IPS DF 6.9 (cell line): Measurements from ENCODE around the gene ATF3.

Experiments used
- DNase-seq: peaks from one replicate; pipeline ENCODE4 v3.0.0-alpha.2; 2013; ENCODE audit warnings: low read depth, low spot score
- H3K27ac ChIP-seq: one replicate; pipeline ENCODE4 v1.5.1; 2013; ENCODE audit warnings: low read length, control low read depth
- H3K27me3 ChIP-seq: 2 replicates; pipeline ENCODE4 v1.6.1; 2013; ENCODE audit warnings: mild to moderate bottlenecking, low read length; ENCODE audit not compliant: control insufficient read depth, insufficient read depth
- H3K36me3 ChIP-seq: 2 replicates; pipeline ENCODE4 v1.6.1; 2013; ENCODE audit warnings: low read length; ENCODE audit not compliant: control insufficient read depth, insufficient read depth
- H3K4me1 ChIP-seq: 2 replicates; pipeline ENCODE4 v1.6.1; 2013; ENCODE audit warnings: low read length; ENCODE audit not compliant: control insufficient read depth, insufficient read depth
- H3K4me3 ChIP-seq: 2 replicates; pipeline ENCODE4 v1.5.1; 2013; ENCODE audit warnings: mild to moderate bottlenecking, low read length
- H3K9me3 ChIP-seq: 2 replicates; pipeline ENCODE4 v1.6.1; 2013; ENCODE audit warnings: low read length, inconsistent platforms; ENCODE audit not compliant: control insufficient read depth, insufficient read depth
- WGBS: extraction: QIAGEN DNeasy Blood & Tissue Kit; methylation state at CpG from one replicate; pipeline ENCODE4 v1.1.7; 2013; ENCODE audit warnings: mixed read lengths, missing lambda C conversion rate; ENCODE audit not compliant: insufficient read length, insufficient coverage; 5-methylcytosine and 5-hydroxymethylcytosine counted together

Gene ATF3

GRCh38 chr1:212669102-212669501 is 60.5 kb downstream of the ATF3 start:
- Histone ChIP-seq H3K27me3 (0 out of 2 replicates have a peak, but pooled peaks cover 2% of the 10 kb centered on the region), H3K9me3 (no peaks in the 10 kb centered on the region), H3K36me3 (no peaks in the 10 kb centered on the region), H3K27ac (no peak overlapping the region), H3K4me3 (no peak overlapping the region), H3K4me1 (peaks cover 4% of the 10 kb centered on the region; the same call in 1 of the 2 replicates)
- no CpG with 5 or more reads among the region's 2 CpGs for WGBS
- no peak for DNase-seq

GRCh38 chr1:212669600-212669999 is 61.0 kb downstream of the ATF3 start:
- no peak overlapping the region for H3K4me3 ChIP-seq
- no peaks in the 10 kb centered on the region for H3K9me3 ChIP-seq
- H3K36me3 ChIP-seq: no peaks in the 10 kb centered on the region
- no CpG with 5 or more reads among the region's 8 CpGs for WGBS
- DNase-seq: no peak
- 0 out of 2 replicates have a peak, but pooled peaks cover 2% of the 10 kb centered on the region for H3K27me3 ChIP-seq
- peaks cover 4% of the 10 kb centered on the region; the same call in 1 of the 2 replicates for H3K4me1 ChIP-seq
- H3K27ac ChIP-seq: no peak overlapping the region

DNA sequence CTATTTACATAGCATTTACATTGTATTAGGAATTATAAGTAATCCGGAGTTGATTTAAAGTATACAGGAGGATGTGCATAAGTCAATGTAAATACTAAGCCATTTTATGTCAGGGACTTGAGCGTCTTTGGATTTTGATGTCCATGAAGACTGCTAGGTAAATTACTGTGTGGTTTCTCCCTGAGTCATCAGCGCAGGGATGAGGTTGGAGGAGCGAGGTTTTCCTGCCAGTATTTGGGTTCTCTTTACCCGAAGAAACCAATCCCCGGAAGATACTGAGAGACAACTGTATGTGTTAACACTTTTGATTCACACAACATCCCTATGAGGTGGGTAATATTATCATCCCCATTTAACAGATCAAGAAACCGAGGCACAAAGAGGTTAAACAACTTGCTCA is 61.7 kb downstream of the ATF3 start:
- Histone ChIP-seq H3K36me3 (no peaks in the 10 kb centered on the region), H3K4me1 (peaks cover 4% of the 10 kb centered on the region; the same call in 1 of the 2 replicates), H3K4me3 (no peak overlapping the region), H3K9me3 (no peaks in the 10 kb centered on the region), H3K27me3 (0 out of 2 replicates have a peak, but pooled peaks cover 2% of the 10 kb centered on the region), H3K27ac (no peak overlapping the region)
- WGBS: no CpG with 5 or more reads among the region's 7 CpGs
- DNase-seq: no peak
